Glutamatergic neuron (in vitro differentiated cells): ENCODE measurements around the gene CYTH2. TPM values are rescaled to one million over a fixed set of nuclear protein-coding genes. Genes with fewer than 3 reads are reported as not detected.

Source experiments
- DNase-seq: peaks from one replicate; pipeline ENCODE4 v3.0.0; 2022
- H3K27ac Mint-ChIP-seq: one replicate; pipeline ENCODE4 v1.8.0; 2020; ENCODE audit warnings: mild to moderate bottlenecking, mixed read lengths, inconsistent platforms; ENCODE audit not compliant: unreplicated experiment
- H3K27me3 Mint-ChIP-seq: one replicate; pipeline ENCODE4 v1.8.0; 2020; ENCODE audit warnings: mild to moderate bottlenecking, moderate library complexity, mixed read lengths, inconsistent platforms; ENCODE audit not compliant: unreplicated experiment
- H3K36me3 Mint-ChIP-seq: one replicate; pipeline ENCODE4 v1.8.0; 2020; ENCODE audit warnings: mild to moderate bottlenecking, mixed read lengths, inconsistent platforms; ENCODE audit not compliant: unreplicated experiment
- H3K4me1 Mint-ChIP-seq: one replicate; pipeline ENCODE4 v1.8.0; 2020; ENCODE audit warnings: mild to moderate bottlenecking, low read depth, mixed read lengths, inconsistent platforms; ENCODE audit not compliant: unreplicated experiment
- H3K4me3 Mint-ChIP-seq: one replicate; pipeline ENCODE4 v1.8.0; 2020; ENCODE audit warnings: mild to moderate bottlenecking, mixed read lengths, inconsistent platforms; ENCODE audit not compliant: unreplicated experiment
- H3K9me3 Mint-ChIP-seq: one replicate; pipeline ENCODE4 v1.8.0; 2020; ENCODE audit warnings: mild to moderate bottlenecking, moderate library complexity, mixed read lengths, inconsistent platforms; ENCODE audit not compliant: unreplicated experiment
- total RNA-seq: library from RNA; stranded (reverse); fragmentation: NEBNext Ultra II Directional; extraction: Animal tissue kit (Norgen Biotek cat#: 25700); gene quantifications from one replicate; pipeline ENCODE4 v1.2.1, GENCODE V29; 2021; ENCODE audit not compliant: unreplicated experiment
- TF ChIP-seq, protein P1 (sequence below): fragments of 200-600 bp; sonication (generic); IDR thresholded peaks from one replicate; pipeline ENCODE4 v1.5.0; 2021; ENCODE audit not compliant: partially characterized antibody, unreplicated experiment

The CYTH2 gene
- total RNA-seq, 1 donor from 2014 or later = 233 TPM

DNA sequence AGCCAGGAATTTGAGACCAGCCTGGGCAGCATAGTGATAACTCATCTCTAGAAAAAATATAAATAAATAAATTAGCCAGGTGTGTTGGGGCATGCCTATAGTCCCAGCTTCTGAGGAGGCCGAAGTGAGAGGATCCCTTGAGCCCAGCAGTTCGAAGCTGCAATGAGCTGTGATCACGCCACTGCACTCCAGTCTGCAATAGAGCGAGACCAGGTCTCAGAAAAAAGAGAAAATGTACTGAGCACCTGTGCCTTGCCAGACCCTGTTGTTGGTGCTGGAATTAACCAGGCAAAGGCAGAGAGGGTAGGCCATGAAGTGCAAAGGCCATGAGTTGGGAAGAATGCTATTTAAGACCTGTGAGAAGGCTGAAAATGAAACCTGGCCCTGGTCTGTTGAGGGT is 2.7 kb downstream of the CYTH2 start:
- Mint-ChIP-seq H3K27ac (peak overlapping the region; percentile 38), H3K4me3 (no peak overlapping the region), H3K36me3 (no peaks in the 10 kb centered on the region), H3K27me3 (peaks cover 10% of the 10 kb centered on the region), H3K9me3 (peaks cover 10% of the 10 kb centered on the region), H3K4me1 (peaks cover 3% of the 10 kb centered on the region)
- TF ChIP-seq, protein P1, sequence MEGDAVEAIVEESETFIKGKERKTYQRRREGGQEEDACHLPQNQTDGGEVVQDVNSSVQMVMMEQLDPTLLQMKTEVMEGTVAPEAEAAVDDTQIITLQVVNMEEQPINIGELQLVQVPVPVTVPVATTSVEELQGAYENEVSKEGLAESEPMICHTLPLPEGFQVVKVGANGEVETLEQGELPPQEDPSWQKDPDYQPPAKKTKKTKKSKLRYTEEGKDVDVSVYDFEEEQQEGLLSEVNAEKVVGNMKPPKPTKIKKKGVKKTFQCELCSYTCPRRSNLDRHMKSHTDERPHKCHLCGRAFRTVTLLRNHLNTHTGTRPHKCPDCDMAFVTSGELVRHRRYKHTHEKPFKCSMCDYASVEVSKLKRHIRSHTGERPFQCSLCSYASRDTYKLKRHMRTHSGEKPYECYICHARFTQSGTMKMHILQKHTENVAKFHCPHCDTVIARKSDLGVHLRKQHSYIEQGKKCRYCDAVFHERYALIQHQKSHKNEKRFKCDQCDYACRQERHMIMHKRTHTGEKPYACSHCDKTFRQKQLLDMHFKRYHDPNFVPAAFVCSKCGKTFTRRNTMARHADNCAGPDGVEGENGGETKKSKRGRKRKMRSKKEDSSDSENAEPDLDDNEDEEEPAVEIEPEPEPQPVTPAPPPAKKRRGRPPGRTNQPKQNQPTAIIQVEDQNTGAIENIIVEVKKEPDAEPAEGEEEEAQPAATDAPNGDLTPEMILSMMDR = no peak
- no peak for DNase-seq

DNA sequence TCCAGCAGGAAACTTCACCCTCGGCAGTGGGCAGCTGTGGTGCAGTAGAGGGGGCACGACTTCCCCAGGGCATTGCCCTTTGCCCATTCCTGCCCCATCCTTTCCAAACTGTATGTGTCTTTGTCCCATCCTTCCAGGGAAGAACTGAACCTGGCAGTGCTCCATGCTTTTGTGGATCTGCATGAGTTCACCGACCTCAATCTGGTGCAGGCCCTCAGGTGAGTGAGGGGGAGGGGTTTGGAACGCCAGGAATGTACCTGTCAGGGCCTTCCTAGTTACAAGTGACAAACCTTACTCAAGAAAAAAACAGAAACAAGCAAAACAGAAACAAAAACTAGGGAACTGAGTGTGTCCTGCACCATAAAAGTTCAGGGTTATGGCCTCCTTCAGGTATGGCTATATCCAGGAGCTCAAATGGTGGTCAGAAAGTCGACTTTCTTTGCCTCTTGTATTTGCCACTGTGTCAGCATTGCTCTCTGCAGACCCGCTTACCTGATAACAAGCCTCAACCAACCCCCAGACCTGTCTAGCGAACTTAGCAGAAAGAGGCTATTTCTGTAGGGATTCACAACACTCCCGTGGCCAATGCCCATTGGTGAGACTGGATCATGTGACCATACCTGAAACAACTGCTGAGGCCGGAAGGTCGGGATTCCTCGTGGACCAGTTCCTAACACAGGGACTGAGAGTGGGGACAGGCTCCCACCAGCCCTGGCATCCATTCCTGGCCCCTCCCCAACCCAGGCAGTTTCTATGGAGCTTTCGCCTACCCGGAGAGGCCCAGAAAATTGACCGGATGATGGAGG is 4.2 kb downstream of the CYTH2 start:
- H3K4me3 Mint-ChIP-seq = no peak overlapping the region
- H3K36me3 Mint-ChIP-seq = no peaks in the 10 kb centered on the region
- H3K9me3 Mint-ChIP-seq = peaks cover 7% of the 10 kb centered on the region

DNA sequence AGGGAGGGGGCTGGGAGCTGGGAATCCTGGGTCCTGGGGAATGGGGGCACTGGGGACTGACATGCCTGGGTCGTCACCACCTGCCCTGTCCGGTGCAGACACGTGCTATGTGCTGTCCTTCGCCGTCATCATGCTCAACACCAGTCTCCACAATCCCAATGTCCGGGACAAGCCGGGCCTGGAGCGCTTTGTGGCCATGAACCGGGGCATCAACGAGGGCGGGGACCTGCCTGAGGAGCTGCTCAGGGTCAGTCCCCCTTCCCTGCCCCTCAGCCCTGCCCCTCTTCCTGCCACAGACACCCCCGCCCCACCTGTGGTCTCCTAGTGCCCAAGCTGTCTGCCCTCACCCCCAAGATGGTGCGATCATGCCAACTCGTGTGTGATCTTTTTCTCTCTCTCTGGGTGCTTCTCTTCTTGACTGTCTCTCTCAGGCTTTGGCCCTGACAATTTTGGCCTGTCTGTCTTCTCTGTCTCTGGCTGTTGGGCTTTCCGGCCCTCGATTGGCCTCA is 5.0 kb downstream of the CYTH2 start:
- Mint-ChIP-seq H3K4me1 (peaks cover 3% of the 10 kb centered on the region), H3K4me3 (peak overlapping the region; percentile 26), H3K36me3 (peaks cover under 1% of the 10 kb centered on the region), H3K27ac (no peak overlapping the region), H3K9me3 (peaks cover 6% of the 10 kb centered on the region), H3K27me3 (peaks cover 6% of the 10 kb centered on the region)
- TF ChIP-seq, protein P1 = no peak
- no peak for DNase-seq

More for the DNA sequence above, 4.2 kb downstream of the CYTH2 start:
- peak; percentile 13 for DNase-seq
- peaks cover 3% of the 10 kb centered on the region for H3K4me1 Mint-ChIP-seq
- TF ChIP-seq, protein P1 = no peak
- peak overlapping the region; percentile 8 for H3K27ac Mint-ChIP-seq
- peaks cover 8% of the 10 kb centered on the region for H3K27me3 Mint-ChIP-seq

DNA sequence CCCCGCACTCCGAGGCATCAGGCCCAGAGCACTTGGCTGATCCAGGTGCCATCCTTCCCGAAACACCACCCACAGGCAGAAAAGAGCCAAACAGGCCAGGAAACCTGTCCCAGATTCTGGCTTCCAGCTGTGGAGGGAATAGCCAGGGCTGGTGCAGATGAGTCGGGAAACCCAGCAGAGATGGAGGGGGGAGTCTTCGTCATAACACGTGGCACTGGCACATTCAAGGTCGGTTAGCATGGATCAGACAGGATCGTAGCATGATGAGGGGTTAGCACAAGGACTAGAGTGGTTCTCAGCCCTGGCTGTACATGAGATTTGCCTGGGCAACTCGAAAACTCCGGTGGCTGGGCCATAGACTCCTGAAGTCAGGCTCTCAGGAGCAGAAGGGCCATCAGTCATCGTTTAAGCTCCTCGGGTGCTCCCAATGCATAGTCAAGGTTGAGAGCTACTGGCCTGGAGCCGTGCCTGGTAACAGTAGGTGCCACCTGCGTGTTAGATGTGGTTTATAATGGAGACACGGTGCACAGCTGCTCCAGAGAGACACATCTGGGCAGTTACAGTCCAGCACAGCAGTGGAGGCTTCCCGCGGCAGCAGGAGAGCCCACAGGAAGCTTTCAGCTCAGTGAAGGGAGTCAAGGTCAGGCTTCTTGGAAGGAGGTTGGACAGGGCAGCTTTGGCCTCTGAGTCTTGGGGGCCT is 6.3 kb downstream of the CYTH2 start:
- no peak for DNase-seq
- Mint-ChIP-seq H3K36me3 (peaks cover 5% of the 10 kb centered on the region), H3K27me3 (peaks cover 13% of the 10 kb centered on the region), H3K4me3 (no peak overlapping the region), H3K4me1 (peaks cover 8% of the 10 kb centered on the region), H3K27ac (no peak overlapping the region), H3K9me3 (peaks cover 13% of the 10 kb centered on the region)
- TF ChIP-seq, protein P1 = no peak

DNA sequence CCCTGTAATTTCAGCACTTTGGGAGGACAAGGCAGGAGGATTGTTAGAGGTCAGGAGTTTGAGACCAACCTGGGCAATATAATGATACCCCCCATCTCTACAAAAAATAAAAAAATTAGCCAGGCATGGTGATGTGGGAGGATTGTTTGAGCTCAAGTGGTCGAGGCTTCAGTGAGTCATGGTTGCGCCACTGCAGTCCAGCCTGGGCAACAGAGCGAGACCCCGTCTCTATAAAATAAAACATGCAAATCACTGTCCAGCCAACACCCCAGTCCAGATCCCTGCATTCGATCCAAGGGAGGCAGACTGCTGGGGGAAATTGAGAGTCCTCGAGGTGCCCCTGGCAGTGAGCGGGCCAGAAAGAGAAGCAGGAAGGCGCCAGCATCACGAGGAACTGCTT is 7.0 kb downstream of the CYTH2 start:
- no peak for DNase-seq
- H3K4me1 Mint-ChIP-seq = peaks cover 11% of the 10 kb centered on the region
- no peak overlapping the region for H3K4me3 Mint-ChIP-seq
- TF ChIP-seq, protein P1 = no peak
- H3K9me3 Mint-ChIP-seq = peaks cover 16% of the 10 kb centered on the region
- H3K27me3 Mint-ChIP-seq = peaks cover 19% of the 10 kb centered on the region
- H3K36me3 Mint-ChIP-seq = peaks cover 5% of the 10 kb centered on the region
- H3K27ac Mint-ChIP-seq = no peak overlapping the region
